Measurements from ENCODE around the gene CPA4.
A peak's percentile ranks its signal among the peaks of the same experiment; 100 is the strongest.

Gene CPA4

DNA sequence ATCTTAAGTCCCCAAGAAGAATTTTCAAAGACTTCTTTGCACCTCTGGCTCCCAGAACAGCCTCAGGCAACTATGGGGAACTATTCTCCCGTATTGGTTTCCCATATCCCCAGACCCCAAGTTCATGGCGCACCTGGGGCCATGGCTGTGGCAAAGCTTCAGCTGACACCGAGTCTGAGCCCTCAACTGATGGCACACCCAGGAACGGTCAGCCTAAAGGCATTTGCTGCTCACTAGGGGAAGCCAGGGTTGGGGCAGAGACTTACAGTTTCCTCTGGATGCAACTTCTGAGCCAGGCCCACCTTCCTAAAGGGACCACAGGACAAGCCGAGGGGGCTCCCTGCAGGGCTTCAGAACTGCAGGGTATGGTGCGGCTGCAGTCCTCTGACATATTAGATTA, 73.6 kb downstream of the CPA4 start:
- DNase-seq, result peak; percentile 14

DNA sequence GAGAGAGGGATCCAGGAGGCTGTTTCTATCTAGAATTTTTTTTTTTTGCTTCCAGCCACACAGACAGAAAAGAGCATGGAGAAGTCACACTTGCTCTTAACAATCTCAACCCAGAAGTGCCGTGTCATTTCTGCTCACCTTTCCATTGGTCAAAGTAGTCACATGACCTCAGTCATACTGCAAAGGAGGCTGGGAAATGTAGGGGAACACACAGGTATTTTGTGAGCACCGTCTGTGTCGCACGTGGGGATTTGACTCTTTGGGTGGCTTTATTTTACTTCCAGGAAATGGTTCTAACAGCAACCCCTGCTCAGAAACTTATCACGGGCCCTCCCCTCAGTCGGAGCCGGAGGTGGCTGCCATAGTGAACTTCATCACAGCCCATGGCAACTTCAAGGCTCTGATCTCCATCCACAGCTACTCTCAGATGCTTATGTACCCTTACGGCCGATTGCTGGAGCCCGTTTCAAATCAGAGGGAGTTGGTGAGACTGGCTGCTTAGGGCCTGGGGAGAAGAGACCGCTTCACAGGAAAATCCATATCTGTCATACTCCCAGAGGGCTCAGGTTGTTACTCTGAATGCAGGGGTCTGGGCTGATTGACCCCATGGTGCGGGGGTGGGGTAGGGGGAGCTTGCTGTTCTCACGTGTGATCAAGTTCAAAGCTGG, 74.3 kb downstream of the CPA4 start:
- no peak for DNase-seq

DNA sequence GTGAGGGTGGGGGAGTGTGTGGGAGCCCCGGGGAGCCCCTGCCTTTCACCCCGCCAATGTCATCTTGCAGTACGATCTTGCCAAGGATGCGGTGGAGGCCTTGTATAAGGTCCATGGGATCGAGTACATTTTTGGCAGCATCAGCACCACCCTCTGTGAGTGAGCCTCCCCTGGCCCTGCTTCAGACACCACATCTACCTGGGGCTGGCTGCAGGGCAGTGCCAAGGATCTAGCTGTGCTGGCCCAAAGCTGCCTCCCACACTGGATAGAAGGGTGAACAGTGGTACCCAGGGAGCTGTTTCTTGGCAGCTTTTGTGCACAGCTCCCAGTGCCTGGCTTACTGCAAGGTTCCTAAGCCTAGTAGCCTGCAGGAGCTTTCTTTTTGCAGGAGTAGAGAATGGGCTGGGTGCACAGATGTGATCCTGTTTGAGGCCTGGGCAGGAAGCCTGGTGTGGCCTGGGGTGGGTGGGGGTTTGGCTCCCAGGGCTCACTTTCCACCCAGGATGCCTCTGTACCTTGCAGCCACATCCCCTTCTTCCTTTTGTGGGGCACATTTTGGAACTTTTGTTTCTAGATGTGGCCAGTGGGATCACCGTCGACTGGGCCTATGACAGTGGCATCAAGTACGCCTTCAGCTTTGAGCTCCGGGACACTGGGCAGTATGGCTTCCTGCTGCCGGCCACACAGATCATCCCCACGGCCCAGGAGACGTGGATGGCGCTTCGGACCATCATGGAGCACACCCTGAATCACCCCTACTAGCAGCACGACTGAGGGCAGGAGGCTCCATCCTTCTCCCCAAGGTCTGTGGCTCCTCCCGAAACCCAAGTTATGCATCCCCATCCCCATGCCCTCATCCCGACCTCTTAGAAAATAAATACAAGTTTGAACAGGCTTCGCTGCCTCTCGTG, 75.1 kb downstream of the CPA4 start:
- no peak for DNase-seq

DNA sequence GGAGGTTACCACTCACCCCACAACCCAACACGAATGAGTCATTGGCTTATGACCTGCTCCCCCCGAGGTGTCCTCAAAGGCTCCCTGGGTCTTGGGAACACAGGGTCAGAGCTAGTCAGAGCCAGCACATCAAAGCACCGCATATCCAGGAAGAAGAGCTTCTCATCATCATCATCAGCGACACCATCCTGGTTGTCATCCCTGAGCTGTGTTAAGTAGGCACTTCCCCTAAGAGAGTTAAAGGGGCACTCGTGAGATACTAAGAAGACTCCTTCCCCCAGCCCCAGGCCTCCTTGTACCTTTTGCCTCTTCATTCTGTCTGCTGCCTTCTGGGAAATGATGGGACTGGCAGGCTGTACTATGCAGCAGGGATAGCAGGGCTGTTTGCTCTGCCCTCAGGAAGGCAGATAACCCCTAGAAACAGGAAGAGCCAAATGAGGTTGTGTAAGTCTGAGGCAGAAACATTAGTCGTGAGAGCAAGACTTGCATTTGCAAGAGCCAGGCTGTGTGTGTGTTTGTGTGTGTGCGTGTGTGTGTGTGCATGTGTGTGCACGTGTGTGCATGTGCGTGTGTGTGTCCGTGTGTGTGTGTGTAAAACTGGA, 76.2 kb downstream of the CPA4 start:
- no peak for DNase-seq

DNA sequence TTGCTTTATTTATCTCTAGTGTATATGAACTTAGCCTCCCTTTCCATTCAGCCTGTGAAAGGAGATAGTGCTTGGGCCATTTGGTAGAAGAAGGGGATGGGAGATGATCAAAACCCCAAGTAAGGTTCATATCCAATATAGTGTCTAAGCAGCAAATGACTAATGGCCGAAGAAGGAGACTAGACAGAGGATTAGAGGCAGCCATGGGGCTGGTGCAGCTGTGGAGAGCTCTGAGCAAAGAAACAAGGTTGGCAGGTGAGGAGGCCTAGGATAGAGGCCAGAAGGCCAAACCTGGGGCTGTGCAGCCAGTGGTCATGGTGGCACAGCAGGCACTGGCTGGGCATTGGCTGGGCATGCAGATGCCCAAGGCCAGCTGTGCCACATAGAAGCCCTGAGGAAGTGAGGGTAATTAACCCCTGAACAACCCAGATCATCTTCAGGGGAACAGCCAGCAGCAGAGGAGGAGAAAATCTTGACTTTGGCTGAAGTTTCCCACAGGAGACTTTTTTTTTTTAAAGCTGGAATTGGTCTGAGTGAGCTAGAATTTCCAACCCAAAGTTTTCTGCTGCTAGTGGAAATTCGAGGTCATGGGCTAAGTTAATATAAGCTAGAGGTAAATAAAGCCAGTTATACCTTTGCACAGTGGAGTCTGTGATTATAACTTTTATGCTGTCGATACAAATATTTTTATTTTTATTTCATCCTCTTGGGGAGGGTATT, 77.0 kb downstream of the CPA4 start:
- DNase-seq, result no peak

DNA sequence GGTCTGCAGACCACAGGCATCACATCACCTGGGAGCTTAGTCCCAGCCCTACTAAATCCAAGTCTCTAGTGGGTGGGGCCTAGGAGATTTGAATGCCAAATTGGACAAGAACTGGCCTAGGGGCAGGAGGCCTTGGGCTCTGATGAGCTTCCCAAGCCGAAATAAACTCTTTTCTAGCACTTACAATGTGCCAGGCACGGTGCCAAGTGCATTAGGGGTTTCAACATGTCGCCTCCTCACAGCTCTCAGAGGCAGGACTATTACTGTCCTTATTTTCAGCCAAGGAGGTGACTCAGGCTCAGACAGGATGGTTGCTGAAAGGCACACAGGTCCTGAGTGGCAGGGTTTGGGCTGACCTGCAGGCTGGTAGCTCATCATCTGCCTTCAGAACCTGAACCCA, 78.1 kb downstream of the CPA4 start:
- DNase-seq, result no peak

DNA sequence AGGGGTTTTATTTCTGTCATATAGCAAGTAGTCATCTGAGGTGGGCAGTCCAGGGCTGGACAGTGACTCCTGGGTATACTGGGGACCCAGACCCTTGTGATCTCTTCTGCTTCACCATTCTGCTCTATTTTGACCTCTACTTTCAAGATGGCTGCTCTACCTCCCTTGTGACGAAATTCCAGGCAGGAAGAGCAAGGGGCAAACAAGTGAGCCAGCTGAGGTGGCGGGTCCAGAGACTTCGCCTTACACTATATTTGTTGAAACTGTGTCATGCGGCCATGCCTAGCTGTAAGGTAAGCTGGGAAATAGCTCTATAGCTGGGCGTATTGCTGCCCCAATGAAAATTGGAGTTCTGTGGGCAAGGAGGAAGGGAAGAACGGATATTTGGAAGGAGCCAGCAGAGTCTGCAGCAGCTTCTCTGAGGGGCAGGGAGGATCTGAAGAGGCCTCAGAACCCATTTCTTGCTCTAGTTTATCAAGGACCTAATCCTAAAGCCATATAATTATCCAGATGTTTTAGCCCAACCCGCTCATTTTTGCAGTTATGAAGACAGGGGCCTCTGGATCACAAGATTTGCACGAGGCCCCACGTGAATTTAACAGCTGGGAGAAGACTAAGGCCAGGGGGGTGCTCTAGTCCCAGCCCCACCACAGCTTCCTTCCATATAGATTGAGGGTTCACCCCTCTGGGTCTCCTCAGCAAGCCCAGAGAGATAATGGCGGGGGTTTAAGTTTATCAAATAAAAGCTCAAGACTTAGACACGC, 79.6 kb downstream of the CPA4 start:
- no peak for DNase-seq
